ENCODE results near the gene KHDRBS1. TPM values are rescaled to one million over a fixed set of nuclear protein-coding genes. Genes with fewer than 3 reads are reported as not detected.

Gene KHDRBS1
- total and polyA plus RNA-seq, 2 donors (not counting 1 experiment from before 2014, with no cell fraction given): 35.7 to 101 TPM

DNA sequence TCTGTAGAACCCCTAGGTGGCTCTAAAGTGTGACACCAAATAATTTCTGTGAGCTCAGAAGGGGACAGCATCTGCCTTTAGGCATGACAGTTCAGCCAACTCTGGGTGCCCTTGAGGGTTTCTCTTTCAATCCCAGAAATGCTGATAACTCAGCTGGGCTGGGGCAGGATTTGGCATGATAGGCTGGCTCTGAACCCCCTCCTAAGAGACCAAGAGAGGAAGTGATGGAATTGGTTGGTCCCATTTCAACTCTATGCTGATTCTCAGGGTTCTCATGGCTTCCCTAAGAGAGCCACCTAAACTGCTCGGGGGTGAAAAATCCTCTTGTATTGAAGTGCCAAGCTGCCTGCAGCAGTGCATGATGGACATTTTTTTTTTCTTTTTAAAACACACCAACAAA lies 30.6 kb downstream of the KHDRBS1 start:
- H3K4me1 ChIP-seq (ENCODE audit: control insufficient read depth in 2 of 2, insufficient read depth in 2 of 2, low read length in 2 of 2): no peaks in the 10 kb centered on the region
- Mint-ChIP-seq H3K9me3 (ENCODE audit: insufficient read depth) (no peaks in the 10 kb centered on the region), H3K27ac (no peak overlapping the region), H3K4me3 (no peak overlapping the region), H3K27me3 (no peaks in the 10 kb centered on the region), H3K4me1 (no peaks in the 10 kb centered on the region)
- H3K27me3 ChIP-seq (replicated peaks in 1 of 4; ENCODE audit: control extremely low read depth in 1 of 4, control insufficient read depth in 3 of 4, insufficient read depth in 4 of 4, low read length in 3 of 4): no peaks in the 10 kb centered on the region
- no peak overlapping the region for H3K27ac ChIP-seq (ENCODE audit: low read length in 2 of 2)
- CTCF ChIA-PET: interaction anchor here (0.8 to 1.5 kb wide), 2 partner anchors 9 to 40 kb away, joined by 3 to 4 read pairs; no protein-coding TSS in a partner anchor
- POLR2A ChIA-PET: no interaction called here
- intact Hi-C loops (cut with micrococcal nuclease): no loop called here
- no peak overlapping the region for H2AFZ ChIP-seq (ENCODE audit: insufficient read depth, low read depth, low read length, poor library complexity, severe bottlenecking)
- peaks cover 14 to 55% of the 10 kb centered on the region in 2 experiments for H3K36me3 ChIP-seq (replicated peaks in 1 of 2; ENCODE audit: control extremely low read depth in 1 of 2, control insufficient read depth in 1 of 2, extremely low read depth in 1 of 2, insufficient read depth in 2 of 2, low read length in 1 of 2)
- no peak for ATAC-seq (ENCODE audit: low read depth)
- H3K4me3 ChIP-seq (ENCODE audit: control extremely low read depth in 1 of 5, extremely low read depth in 1 of 5, insufficient read depth in 1 of 5, low read depth in 2 of 5, low read length in 4 of 5): no peak overlapping the region
- no peaks in the 10 kb centered on the region for H3K9me3 ChIP-seq (ENCODE audit: control extremely low read depth in 1 of 3, control insufficient read depth in 2 of 3, insufficient read depth in 1 of 3, low read length in 2 of 3)
- DNase-seq: no peak
- H3K4me2 ChIP-seq (replicated peaks; ENCODE audit: low read depth, low read length, poor library complexity, severe bottlenecking): no peak overlapping the region
- H3K9ac ChIP-seq (ENCODE audit: low read length): no peak overlapping the region
- H3K79me2 ChIP-seq (ENCODE audit: control insufficient read depth, insufficient read depth, low read length): no peaks in the 10 kb centered on the region
- TF ChIP-seq, protein P1, sequence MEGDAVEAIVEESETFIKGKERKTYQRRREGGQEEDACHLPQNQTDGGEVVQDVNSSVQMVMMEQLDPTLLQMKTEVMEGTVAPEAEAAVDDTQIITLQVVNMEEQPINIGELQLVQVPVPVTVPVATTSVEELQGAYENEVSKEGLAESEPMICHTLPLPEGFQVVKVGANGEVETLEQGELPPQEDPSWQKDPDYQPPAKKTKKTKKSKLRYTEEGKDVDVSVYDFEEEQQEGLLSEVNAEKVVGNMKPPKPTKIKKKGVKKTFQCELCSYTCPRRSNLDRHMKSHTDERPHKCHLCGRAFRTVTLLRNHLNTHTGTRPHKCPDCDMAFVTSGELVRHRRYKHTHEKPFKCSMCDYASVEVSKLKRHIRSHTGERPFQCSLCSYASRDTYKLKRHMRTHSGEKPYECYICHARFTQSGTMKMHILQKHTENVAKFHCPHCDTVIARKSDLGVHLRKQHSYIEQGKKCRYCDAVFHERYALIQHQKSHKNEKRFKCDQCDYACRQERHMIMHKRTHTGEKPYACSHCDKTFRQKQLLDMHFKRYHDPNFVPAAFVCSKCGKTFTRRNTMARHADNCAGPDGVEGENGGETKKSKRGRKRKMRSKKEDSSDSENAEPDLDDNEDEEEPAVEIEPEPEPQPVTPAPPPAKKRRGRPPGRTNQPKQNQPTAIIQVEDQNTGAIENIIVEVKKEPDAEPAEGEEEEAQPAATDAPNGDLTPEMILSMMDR (IDR thresholded peaks at IDR 0.05): no peak
- no peak for TF ChIP-seq EZH2 (IDR thresholded peaks at IDR 0.05; ENCODE audit: borderline replicate concordance, insufficient read depth, low read depth, low read length, poor library complexity, severe bottlenecking)
- peaks cover 6% of the 10 kb centered on the region for H4K20me1 ChIP-seq (ENCODE audit: control insufficient read depth, insufficient read depth, low read length, poor library complexity, severe bottlenecking)
- WGBS (ENCODE audit: insufficient coverage): no CpG with 5 or more reads among the region's 1 CpG

DNA sequence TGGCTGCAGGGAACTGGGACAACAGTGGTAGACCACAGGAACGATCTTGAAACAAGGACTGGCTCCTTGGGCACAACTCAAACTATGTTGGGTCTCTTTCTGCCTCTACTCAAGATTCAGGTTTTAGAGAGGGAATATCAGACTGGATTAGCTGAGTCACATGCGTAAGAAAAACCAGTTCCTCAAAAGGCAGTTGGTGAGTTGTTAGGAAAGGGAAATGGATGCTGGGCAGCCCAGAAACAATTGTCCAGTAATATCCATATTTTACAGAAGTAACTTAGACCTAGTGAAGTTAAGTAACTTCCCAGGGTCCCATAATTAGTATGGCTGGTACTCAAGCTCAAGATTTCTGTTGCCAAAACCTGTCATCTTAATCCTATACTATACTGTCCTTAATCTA lies 32.1 kb downstream of the KHDRBS1 start:
- no peak for ATAC-seq (ENCODE audit: low read depth)
- Histone ChIP-seq H3K9ac (ENCODE audit: low read length) (no peak overlapping the region), H3K79me2 (ENCODE audit: control insufficient read depth, insufficient read depth, low read length) (no peaks in the 10 kb centered on the region), H3K4me3 (ENCODE audit: control extremely low read depth in 1 of 5, extremely low read depth in 1 of 5, insufficient read depth in 1 of 5, low read depth in 2 of 5, low read length in 4 of 5) (no peak overlapping the region), H4K20me1 (ENCODE audit: control insufficient read depth, insufficient read depth, low read length, poor library complexity, severe bottlenecking) (no peaks in the 10 kb centered on the region), H2AFZ (ENCODE audit: insufficient read depth, low read depth, low read length, poor library complexity, severe bottlenecking) (no peak overlapping the region), H3K27ac (ENCODE audit: low read length in 2 of 2) (no peak overlapping the region), H3K9me3 (ENCODE audit: control extremely low read depth in 1 of 3, control insufficient read depth in 2 of 3, insufficient read depth in 1 of 3, low read length in 2 of 3) (no peaks in the 10 kb centered on the region), H3K4me2 (replicated peaks; ENCODE audit: low read depth, low read length, poor library complexity, severe bottlenecking) (no peak overlapping the region), H3K36me3 (replicated peaks in 1 of 2; ENCODE audit: control extremely low read depth in 1 of 2, control insufficient read depth in 1 of 2, extremely low read depth in 1 of 2, insufficient read depth in 2 of 2, low read length in 1 of 2) (peaks cover 12 to 41% of the 10 kb centered on the region in 2 experiments), H3K4me1 (ENCODE audit: control insufficient read depth in 2 of 2, insufficient read depth in 2 of 2, low read length in 2 of 2) (no peaks in the 10 kb centered on the region), H3K27me3 (replicated peaks in 1 of 4; ENCODE audit: control extremely low read depth in 1 of 4, control insufficient read depth in 3 of 4, insufficient read depth in 4 of 4, low read length in 3 of 4) (no peaks in the 10 kb centered on the region)
- Mint-ChIP-seq H3K9me3 (ENCODE audit: insufficient read depth) (no peaks in the 10 kb centered on the region), H3K27me3 (no peaks in the 10 kb centered on the region), H3K27ac (no peak overlapping the region), H3K4me1 (no peaks in the 10 kb centered on the region), H3K4me3 (no peak overlapping the region)
- POLR2A ChIA-PET: no interaction called here
- no peak for TF ChIP-seq EZH2 (IDR thresholded peaks at IDR 0.05; ENCODE audit: borderline replicate concordance, insufficient read depth, low read depth, low read length, poor library complexity, severe bottlenecking)
- TF ChIP-seq, protein P1 (IDR thresholded peaks at IDR 0.05): no peak
- 100% methylated on average over 1 of the region's 2 CpGs for WGBS (ENCODE audit: insufficient coverage)
- intact Hi-C loops (cut with micrococcal nuclease): no loop called here
- CTCF ChIA-PET: interaction anchor here (0.6 kb wide), 1 partner anchor 276 kb away, joined by 3 read pairs; no protein-coding TSS in a partner anchor
- no peak for DNase-seq

Data from B cell (primary cell).